ENCODE data around the gene SLC6A8.

GRCh38 chrX:153685156-153685536, 2.6 kb upstream of the SLC6A8 start:
- no peak for TF ChIP-seq EZH2 (IDR thresholded peaks at IDR 0.05; ENCODE audit: insufficient read depth, poor library complexity, severe bottlenecking)
- TF ChIP-seq EZH2phosphoT487 (IDR thresholded peaks at IDR 0.05; ENCODE audit: insufficient read depth, low read depth): no peak
